ENCODE measurements around the gene ACAP2.

Gene ACAP2

DNA sequence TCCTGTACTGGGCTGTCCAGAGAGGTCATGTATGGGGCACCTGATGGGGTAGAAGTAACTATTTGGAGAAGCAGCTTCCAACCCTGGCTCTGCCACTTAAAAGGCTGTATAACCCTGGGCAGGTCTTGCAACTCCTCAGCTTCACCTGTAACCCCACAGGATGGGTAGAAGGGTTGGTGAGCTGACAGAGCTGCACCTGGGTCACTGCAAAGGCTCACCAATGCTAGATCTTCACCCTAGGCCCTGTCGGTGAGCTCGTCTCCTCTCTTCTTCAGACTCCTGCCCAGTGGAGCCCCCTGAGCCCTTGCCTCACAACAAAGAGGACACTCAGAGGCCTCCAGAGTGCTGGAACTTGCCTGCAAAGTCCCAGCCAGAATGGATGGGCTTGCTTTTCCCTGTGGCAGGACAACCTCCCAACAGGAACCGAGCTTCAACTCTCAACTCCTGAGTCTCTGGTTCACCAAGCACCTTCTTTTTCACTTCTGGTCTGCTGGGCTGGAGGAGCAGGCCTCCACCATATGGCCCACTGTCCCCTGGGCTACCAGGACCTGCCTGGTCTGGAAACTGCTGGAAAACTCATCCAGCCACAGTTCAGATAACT, 217.7 kb downstream of the ACAP2 start:
- H3K36me3 Mint-ChIP-seq = peaks cover 5% of the 10 kb centered on the region

More for the DNA sequence above, 217.7 kb downstream of the ACAP2 start:
- Mint-ChIP-seq H3K9me3 (no peaks in the 10 kb centered on the region), H3K27ac (no peak overlapping the region), H3K4me1 (peaks cover 19% of the 10 kb centered on the region), H3K4me3 (no peak overlapping the region)
- no peak for ATAC-seq
- no peak for DNase-seq (ENCODE audit: low spot score in 2 of 2)

Measured in stimulated activated effector memory CD8-positive, alpha-beta T cell treated with anti-CD3 and anti-CD28 coated beads, Interleukin-12 subunit alpha, Interleukin-12 subunit beta, amount 100 ng/mL, for 72 hours (primary cell).